GM03348 (cell line): ENCODE results near the gene MAPK8.
A peak's percentile ranks its signal among the peaks of the same experiment; 100 is the strongest.
"Not testable (repeated sequence)": the region's sequence is repeated elsewhere in the genome, so short reads cannot be mapped to it uniquely, and the experiment has no call there.

Experiments used
- DNase-seq: peaks from one replicate; pipeline ENCODE4 v3.0.0; 2012; ENCODE audit warnings: low spot score

The MAPK8 gene

GRCh38 chr10:48418189-48418788 is 111.8 kb downstream of the MAPK8 start:
- no peak for DNase-seq

GRCh38 chr10:48419714-48420113 is 113.2 kb downstream of the MAPK8 start:
- DNase-seq = no peak

GRCh38 chr10:48421862-48422261 is 115.4 kb downstream of the MAPK8 start:
- not testable (repeated sequence) for DNase-seq

DNA sequence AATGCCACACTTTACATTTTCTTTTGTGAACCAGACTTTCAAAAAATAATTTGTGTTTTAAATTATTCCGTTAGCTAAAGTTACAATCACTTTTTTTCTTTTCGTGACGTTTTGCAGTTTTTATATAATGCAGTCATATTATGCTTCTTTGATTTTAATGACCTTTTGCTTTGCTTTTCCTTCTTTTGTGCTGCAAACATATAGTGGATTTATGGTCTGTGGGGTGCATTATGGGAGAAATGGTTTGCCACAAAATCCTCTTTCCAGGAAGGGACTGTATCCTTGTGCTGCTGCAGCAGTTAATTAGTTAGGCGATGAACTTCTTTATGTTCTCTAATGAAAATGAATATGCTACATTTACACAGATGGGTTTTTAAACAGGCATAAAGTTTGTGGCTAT is 117.4 kb downstream of the MAPK8 start:
- no peak for DNase-seq

GRCh38 chr10:48428896-48429295 is 122.4 kb downstream of the MAPK8 start:
- DNase-seq = no peak

- no peak for DNase-seq
These were observed 122.8 kb downstream of the MAPK8 start for GRCh38 chr10:48429309-48429708.

DNA sequence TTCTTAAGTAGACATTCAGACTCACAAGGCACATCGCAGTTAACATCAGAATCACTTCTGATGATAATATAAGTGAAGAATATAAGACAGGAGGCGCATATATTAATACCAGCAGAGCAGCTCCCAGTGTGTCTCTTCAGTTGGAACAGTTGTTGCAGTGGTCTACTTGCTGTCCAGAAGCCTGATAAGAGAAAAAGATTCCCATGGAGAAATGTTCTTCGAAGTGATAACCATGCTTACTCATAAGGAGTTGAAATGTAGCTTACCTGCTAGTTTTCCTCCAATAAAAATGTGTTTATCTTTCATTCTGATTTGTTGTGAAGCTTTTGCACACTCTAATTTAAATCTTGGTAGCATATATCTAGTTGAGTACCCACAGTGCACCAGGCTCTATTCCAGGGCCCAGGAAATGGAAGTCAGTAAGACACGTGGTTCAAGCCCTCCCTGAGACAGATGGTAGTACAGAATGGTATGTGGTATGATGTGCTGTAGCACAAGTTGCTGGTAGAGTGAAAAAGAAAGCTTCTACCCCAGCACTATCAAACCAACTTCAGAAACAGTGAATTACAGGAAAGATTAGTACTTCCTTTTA is 124.0 kb downstream of the MAPK8 start:
- no peak for DNase-seq

GRCh38 chr10:48431871-48432270 is 125.4 kb downstream of the MAPK8 start:
- DNase-seq = no peak

DNA sequence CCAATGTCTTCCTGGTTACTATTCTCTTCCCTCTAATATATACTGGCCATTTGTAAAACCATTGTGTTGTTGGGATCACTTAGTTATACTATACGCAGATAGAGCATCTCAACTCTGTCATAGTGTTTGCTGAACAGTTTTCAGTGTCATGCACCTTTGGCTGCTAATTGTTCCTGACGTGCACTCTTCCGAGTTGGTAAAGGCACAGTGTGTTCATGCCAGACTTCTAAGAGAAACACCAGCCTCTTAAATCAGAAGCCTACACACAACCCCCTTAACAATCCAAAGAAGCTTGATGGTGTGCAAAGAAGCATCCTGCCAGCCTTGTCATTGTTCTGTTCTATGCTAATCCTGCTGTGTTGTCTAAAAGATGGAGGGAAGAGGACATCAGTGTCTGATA is 131.1 kb downstream of the MAPK8 start:
- DNase-seq = no peak

DNA sequence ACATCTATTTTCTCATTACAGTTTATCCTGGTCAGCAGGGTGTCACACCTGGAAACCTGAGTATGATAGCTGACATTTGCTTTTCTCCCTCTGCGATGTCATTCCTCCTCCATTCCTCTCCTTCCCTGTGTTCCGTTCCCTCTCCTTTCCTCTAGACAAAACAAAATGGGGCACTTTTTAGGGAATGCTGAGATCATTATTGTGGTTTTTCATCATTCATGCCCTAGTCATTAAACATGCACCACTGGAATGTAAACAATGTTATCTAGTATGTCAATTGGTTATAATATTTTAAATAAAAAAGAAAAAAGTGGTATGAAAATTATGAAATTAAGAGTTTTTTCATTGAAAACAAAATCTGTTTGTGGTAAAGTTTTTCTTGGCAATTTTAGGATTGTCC is 132.6 kb downstream of the MAPK8 start:
- DNase-seq = peak; percentile 85

GRCh38 chr10:48439581-48440041 is 133.1 kb downstream of the MAPK8 start:
- peak; percentile 40 for DNase-seq

DNA sequence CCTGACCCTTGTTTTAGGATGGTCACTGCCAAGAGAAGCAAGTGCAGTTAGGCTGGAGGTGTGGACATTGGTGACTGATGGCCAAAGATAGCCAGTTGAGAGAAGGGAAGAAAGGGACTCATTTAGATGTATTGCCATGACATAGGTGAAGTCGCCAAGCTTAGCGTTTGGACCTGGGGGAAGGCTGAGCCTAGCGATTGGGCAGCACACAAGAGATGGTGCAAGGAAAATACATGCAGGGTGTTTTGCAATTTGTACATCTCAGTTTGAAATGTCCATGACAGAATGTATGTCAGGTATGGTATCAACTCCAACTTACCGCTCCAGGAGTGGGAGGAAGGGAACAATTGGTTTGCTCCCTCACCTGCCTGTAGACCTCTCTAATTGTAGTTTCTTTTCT is 134.3 kb downstream of the MAPK8 start:
- no peak for DNase-seq

DNA sequence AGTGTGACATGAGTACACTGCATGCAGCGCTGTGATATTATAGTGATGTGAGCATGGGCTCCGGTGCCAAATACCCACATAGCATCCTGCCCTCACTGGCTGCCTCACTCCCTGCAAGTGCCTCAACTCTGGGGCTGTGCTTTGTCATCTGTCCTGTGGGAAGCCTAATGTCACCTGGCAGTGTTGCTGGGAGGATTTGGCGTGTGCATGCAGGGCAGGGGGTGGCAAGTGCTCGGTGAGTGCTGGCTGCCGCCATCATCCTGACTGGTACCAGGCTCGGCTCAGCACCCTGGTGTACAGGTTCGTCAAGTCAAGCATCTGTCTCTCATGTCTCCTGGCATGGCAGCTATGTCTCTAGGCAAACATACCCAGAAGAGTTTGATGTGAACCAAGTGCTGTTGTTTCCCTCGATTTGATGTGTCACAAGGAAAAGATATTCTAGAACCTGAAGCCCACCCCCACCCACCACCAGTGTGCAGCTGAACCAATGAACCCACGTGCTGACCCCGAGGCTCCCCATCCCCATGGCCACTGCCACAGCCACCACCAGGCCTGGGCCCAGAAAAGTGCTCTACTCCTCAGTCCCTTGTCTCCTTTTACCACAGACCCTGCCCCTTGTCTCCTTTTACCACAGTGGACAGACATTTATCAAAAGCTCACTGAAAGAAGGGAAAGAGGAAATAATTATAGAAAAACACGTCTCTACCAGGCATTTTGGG is 135.8 kb downstream of the MAPK8 start:
- peak; percentile 2 for DNase-seq

- DNase-seq = no peak
These were observed 136.3 kb downstream of the MAPK8 start for GRCh38 chr10:48442809-48443177.

DNA sequence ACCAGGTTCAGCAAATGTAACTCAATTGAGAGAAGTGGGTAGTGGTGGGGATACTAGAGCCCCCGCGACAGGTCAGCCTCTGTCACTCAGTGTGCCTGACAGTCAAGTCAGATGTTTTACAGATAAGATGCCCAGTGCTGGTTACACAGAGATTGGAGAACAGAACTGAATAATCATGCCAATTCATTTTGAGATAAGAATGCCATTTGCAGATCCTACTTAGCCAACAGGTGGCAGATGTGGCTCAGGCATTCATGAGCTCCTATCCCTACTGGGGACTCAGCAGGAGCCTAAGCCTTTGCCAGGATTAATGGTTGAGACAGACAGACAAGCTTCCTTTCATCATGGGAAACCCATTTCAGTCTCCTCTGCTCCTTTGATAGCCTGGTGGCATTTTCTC is 137.8 kb downstream of the MAPK8 start:
- peak; percentile 7 for DNase-seq

DNA sequence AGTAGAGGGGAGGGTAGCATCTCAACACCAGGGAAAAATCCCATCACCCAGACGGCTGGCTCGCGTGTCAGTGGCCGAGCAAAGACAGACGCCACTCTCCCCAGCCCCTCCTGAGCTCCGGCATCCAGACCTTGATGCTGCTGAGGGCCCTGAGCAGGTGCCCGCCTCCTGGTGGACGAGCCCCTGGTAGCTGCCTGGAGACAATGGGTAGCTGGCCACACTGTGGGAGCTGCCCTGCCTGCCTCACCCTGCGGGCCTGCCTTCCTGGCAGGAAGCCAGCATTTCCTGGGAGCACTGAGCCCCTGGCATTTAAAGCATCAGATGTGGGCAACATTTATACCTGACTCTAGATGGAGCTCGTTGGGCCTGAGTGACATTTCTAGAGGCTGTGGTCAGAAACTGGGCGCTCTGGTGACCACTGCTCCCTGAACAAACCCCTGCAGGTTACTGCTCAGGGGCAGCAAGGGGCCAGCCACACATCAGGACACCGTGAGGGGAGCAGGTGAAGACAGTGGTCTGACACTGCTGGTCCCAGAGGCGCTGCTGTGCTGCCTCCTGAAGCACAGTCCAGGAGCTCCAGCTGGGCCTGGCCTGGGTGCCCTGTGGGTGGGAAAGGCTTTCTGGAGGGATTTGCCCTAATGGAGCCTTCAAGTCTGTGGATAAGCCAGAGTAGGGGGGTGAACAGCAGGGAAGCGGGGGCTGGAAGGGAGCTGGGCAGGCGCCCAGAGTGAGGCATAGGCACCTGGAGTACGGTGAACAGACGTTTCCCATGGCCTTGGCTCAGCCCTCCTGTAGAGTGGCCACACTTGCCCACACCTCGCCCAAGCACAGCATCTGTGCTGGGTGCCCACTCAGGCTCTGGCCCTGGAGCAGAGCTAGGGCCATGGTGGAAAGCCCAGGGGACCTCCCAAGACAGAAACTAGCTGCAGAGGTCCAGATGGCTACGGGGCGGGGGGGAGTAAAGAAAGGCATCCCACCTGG is 138.7 kb downstream of the MAPK8 start:
- peak; percentile 24 for DNase-seq

DNA sequence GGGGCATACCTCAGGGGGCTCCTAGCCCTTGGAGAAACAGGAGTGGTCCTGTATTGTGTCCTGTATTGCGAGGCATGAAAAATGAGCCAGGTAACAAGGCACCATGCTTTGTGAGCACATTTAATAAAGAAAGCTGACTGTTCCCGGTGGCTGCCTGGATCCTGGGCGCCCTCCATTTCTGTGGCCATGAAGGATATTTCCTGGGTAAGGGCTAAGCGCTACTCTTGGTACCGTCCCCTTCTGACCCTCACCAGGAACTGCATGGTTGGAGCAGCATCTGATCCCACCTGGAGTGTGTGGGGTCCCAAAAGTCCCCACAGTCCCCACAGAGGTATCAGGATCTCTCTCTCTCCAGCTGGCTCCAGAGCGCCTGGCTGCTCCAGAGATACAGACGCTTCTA is 139.5 kb downstream of the MAPK8 start:
- no peak for DNase-seq

GRCh38 chr10:48446785-48447184 is 140.3 kb downstream of the MAPK8 start:
- peak; percentile 2 for DNase-seq

DNA sequence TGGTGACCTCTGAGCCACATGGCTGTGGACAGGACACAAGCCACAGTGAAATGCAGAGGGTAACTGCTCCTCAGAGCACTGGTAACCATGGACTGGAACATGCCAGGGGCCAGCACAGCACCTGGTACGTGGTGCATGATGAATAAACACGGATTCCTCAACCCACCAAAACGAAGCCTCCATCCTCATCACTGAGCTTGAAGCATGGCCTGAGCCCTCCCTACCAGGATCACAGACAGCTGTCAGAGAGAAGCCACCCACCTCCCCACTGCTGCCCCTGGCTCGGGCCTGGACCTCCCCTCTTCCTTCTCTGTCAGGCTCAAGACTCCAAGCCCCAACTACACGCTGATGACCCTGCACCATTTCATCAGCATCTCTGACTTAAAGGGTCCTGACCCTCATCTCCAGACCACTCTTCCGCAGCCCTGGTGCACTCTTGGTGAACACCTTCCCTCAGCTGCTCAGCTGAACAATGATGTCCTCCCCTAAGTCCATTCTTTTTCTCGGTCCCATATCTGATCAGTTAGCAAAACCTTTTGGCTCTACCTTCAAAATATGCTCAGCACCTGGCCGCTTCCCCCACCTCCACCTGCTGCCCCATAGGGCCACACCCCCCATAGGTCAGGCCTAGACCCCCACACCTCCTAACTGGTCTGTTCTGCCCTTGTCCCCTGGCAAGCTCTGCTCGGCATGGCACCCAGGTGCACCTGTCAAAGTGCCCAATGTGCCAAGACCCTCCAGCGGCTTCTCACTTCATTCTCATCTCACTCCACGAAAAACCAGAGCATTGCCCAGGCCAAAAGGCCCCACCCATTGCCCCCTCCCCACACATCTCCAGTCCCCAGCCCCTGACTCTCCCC is 141.1 kb downstream of the MAPK8 start:
- DNase-seq = peak; percentile 6

- peak; percentile 80 for DNase-seq
These were observed 142.3 kb downstream of the MAPK8 start for GRCh38 chr10:48448796-48449195.

DNA sequence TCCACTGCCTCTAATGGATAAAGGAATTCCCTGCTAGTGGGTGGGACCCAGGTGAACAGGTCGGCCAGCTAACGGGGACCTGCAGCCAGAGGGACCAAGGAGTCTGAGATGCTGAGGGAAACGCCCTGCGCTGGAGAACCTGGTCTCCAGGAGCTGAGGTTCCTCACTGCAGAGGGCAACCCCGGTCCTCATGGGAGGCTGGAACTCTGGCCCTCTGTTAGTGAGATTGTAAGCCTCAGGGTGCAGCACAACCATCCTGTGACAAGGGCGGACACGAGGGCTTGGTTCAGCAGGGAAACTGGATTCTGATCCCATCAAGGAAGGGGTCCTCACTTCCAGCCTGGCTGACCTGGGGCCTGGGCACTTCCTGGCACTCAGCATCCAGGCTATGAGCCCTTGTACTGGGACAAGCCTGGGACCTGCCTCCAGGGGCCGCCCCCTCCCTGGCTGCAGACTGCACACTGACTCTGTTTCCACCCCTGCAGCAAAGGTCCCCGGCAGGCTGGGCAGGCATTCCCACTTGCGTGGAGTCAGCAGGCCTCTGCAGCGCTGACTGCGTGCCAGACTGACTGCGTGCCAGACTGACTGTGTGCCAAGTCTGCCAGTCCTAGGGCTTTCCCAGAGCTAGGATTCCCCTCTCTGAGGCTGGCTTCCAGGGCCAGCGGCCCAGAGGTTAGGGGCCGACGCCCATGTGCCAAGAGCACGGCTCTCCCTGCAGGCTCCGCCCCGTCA is 143.2 kb downstream of the MAPK8 start:
- peak; percentile 11 for DNase-seq
